AG08395 (cell line): Measurements from ENCODE around the gene COMMD4.
"Not testable (repeated sequence)": the region's sequence is repeated elsewhere in the genome, so short reads cannot be mapped to it uniquely, and the experiment has no call there.

Experiments used
- DNase-seq: peaks from one replicate; pipeline ENCODE4 v3.0.0; 2012; ENCODE audit warnings: mixed read lengths, low spot score

The COMMD4 gene

DNA sequence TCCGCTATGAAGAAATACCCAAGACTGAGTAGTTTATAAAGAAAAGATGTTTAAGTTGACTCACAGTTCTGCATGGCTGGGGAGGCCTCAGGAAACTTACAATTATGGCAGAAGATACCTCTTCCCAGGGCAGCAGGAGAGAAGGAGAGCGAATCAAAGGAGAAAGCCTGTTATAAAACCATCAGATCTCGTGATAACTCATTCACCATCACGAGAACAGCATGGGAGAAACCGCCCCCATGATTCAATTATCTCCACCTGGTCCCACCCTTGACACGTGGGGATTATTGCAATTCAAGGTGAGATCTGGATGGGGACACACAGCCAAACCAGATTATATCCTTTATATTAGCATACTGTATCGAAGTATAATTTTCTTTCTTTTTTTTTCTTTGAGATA, 3.8 kb upstream of the COMMD4 start:
- DNase-seq = not testable (repeated sequence)

GRCh38 chr15:75333654-75334419, 2.0 kb upstream of the COMMD4 start:
- DNase-seq = not testable (repeated sequence)

DNA sequence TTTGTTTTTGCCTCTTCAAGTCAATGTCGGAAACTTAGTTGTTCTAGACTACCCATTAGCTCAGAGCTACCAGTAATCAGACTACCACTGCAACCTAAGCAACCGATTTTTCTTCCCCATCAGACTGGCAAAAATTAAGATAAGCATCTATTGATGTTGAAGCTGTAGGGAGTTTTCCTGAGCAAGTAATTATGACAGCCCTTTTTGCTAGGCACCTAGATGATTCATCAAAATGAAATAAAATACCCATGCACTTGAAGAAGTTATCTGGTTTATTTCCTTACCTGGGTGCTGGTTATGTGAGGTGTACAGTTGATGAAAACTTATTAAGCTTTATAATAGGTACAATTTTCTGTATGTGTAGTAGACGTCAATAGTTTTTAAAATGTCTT, 554 bp upstream of the COMMD4 start:
- DNase-seq = no peak

GRCh38 chr15:75338661-75339240, 2.9 kb downstream of the COMMD4 start:
- no peak for DNase-seq

DNA sequence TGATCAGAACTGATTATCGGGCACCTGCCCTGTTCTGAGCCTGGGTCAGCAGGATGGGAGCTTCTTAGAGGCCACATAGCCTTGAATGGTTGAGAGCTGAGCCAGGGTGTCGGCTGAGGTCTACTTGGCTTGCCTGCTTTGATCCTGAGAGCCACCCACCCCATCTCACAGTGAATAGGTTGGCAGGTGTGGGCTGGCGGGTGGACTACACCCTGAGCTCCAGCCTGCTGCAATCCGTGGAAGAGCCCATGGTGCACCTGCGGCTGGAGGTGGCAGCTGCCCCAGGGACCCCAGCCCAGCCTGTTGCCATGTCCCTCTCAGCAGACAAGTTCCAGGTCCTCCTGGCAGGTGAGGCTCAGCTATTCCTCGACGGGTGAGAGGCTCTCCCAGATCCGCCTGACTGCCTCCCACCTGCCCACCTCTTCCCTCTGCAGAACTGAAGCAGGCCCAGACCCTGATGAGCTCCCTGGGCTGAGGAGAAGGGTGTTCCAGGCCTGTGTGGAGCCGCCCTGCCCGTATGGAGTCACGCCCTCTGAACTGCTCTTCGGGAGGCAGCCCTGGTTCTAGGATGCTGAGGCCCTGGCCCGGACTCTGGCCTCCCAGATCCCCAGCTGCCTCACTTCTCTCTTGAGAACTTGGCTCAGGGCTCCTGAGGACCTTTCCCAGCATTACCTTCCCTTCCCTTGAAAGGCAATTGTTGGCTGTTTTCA, 3.8 kb downstream of the COMMD4 start:
- no peak for DNase-seq

GRCh38 chr15:75342221-75342620, 6.4 kb downstream of the COMMD4 start:
- no peak for DNase-seq

DNA sequence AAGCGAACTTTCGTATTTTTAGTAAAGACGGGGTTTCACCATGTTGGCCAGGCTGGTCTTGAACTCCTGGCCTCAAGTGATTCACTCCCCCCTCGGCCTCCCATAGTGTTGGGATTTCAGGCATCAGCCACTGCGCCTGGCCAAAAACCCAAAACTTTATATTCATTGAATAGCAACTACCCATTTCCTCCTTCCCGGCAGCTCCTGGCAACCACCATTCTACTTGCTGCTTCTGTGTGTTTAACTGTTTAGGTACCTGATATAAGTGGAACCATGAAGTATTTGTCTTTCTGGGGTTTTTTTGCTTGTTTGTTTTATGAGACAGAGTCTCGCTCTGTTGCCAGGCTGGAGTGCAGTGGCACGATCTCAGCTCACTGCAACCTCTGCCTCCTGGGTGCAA, 8.1 kb downstream of the COMMD4 start:
- not testable (repeated sequence) for DNase-seq

GRCh38 chr15:75346796-75347221, 10.9 kb downstream of the COMMD4 start, which contains the start of gene NEIL1:
Gene NEIL1, plus strand, starts transcription at chr15:75347039. Its CDS starts 1,867 bp downstream, at chr15:75348906.
- no peak for DNase-seq

DNA sequence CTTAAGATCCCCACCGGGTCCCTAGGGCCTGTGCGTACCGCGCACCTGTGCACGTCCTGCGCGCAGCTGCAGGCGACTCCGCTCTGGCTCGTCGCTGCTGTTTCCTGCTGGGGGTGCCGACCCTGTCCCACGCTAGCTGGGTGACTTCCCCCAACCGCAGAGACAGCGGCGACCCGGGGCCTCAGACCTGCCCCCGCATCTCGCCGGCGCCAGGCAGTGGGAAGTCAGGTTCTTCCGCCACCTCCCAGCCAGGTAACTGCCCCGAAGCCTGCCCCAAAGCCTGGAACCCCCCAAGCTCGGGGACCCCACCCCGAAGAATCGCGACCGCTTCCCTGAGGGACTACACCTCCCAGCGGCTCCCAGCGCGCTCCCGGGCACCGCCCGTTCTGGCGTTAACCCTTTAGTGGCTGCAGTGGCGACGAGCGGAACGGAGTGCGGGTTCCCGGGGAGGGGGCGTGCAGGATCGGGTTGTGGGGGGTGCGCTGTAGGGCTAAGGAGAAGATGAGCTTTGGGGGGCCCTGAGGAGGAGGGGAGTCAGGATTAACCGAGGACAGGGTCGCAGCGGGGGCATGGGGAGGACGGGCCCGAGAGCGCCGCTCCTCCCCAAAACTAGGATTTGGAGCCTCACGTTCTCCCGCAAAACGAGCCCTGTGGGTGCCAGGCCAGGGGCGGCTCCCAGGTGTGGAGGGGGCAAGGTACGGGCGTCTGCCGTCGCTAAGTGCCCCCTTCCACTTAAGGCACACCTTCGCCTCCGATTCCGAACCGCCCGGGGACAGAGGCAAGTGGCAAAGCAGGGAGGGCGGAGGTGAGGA, 11.6 kb downstream of the COMMD4 start:
- DNase-seq = peak; percentile 50

DNA sequence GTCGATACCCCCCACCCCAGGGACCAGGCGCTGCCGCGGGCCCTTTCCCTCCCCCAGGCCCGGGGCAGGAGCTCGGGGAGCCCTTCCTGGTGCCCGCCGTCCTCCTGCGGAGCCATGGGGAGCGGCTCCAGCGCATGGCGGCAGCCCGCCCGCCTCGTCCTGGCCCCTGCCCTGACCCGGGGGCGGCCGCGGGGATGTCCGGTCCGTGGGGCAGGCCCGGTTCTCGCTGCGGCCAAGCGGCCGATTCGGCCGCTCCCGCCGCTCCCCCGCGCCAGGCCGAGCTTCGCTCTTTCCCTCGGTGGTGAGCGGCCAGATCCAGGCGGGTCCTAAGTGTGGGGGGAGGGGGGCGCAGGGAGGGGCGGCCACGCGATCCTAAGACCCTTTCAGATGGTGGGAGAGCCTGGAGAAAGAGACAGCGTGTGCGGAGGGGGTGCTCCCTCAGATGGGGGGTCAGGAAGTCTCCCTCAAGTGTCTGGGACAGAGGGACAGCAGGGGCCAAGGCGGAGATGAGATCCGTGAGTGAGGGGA, 12.2 kb downstream of the COMMD4 start:
- no peak for DNase-seq

DNA sequence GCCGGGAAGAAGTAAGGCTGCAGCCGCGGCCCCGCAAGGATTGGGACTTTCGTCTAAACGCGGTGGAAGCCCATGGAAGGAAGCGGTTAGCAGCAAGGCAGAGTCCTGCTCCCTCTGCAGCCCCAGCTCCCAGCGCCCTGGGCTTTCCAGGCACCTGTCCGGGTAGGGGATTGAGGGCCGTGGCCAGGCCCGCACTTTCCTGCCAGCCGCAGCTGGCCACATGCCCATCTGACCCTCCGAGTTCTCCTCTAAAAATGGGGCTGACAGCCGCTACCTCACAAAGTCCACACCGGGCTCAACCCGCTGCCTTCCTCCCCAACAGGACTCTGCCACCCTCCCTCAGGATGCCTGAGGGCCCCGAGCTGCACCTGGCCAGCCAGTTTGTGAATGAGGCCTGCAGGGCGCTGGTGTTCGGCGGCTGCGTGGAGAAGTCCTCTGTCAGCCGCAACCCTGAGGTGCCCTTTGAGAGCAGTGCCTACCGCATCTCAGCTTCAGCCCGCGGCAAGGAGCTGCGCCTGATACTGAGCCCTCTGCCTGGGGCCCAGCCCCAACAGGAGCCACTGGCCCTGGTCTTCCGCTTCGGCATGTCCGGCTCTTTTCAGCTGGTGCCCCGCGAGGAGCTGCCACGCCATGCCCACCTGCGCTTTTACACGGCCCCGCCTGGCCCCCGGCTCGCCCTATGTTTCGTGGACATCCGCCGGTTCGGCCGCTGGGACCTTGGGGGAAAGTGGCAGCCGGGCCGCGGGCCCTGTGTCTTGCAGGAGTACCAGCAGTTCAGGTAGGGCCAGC, 12.9 kb downstream of the COMMD4 start:
- no peak for DNase-seq

DNA sequence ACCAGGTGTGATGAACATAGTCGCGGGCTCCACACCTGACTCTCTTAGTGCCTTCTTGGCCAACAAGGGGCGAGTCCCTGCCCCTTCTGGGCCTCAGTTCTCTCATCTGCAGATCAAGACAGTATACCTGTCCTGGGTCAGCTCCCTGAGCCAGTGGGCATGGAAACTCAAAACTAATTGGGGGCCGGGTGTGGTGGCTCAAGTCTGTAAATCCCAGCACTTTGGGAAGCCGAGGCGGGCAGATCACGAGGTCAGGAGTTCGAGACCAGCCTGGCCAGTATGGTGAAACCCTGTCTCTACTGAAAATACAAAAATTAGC, 13.4 kb downstream of the COMMD4 start:
- DNase-seq = not testable (repeated sequence)

DNA sequence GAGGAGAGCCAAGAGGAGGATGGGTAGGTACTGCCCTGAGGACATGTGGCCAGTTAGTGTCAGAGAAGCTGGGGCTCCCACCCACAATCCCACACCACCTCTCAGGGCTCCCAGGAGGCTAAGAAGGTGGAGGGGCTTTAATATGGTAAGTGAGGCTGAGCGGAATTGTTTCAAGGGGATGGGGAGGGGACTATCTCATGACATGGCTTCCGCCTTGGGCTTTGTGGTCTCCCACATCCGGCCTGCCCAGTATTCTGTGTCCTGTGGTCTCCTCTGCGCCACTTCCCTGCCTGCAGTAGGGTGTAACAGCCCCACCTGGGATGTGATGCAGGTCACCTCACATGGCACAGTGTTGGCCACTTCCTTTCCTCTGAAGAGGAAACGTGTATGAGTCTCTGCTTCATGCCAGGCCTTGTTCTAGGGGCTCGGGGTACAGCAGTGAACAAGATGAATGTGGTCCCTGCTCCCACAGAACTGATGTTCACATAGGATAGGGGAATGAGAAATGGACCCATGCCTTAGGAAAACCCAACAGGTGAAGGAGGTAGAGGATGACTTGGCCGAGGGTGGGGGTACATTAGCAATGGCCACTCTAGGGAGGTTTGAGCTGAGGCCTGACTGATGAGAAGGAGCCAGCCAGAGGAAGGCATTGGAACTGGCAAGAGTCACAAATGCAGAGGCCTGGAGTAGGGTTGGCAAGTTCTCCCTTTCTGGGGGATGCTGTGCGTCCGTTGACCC, 14.2 kb downstream of the COMMD4 start:
- DNase-seq = no peak

GRCh38 chr15:75350601-75351361, 14.9 kb downstream of the COMMD4 start:
- DNase-seq = no peak

GRCh38 chr15:75352186-75353080, 16.6 kb downstream of the COMMD4 start:
- no peak for DNase-seq

- DNase-seq = no peak
Observed at GRCh38 chr15:75353604-75354003, 17.7 kb downstream of the COMMD4 start.

- no peak for DNase-seq
Observed at GRCh38 chr15:75354454-75354853, 18.6 kb downstream of the COMMD4 start.

DNA sequence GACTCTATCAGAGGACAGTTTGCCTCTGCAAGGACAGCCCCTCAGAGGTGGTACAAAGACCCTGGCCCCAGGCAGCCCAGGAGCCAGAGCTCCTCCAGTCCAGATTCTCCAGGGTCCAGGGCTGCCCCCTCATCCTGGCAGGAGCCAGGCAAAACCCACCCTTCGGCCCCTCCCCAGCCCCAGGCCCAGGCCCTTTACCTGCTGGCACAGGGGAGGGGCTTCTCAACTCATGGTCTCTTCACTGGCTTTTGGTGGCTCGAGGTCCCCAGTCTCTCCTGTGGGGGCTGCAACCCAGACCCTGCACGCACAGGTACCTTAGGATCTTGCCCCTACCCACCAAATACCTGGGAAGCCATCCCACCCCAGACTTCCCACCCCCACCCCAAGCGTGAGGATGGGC, 19.5 kb downstream of the COMMD4 start:
- no peak for DNase-seq

DNA sequence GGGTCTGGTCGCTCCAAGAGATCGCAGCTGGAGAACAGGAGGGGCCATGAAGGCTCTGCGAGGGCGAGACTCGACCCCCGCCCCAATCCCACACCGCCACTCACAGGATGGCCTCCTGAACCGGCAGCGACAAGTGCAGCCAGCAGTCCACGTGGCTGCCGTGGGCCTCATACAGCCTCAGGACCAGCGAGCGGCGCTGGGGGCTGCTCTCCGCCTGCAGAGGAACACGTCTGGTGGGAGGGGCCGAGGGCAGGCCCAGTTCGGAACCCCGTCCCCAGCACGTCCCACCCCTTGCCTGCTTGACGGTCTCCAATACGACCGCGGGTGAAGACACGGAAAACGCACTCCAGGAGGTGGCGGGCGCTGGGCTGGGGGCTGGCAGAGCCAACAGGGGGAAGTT, 20.1 kb downstream of the COMMD4 start:
- no peak for DNase-seq
